PC-3 (cell line): ENCODE measurements around the gene KCTD16.

Experiments used
- EZH2 ChIP-seq: fragments of 300-600 bp; sonication (generic); IDR thresholded peaks from one replicate; pipeline ENCODE4 v1.6.1; 2017; ENCODE audit warnings: antibody characterized with exemption, mild to moderate bottlenecking, low read length; ENCODE audit not compliant: unreplicated experiment
- EZH2phosphoT487 ChIP-seq: fragments of 300-600 bp; sonication (generic); IDR thresholded peaks from 2 replicates; pipeline ENCODE4 v1.6.1; 2018; ENCODE audit warnings: mild to moderate bottlenecking, antibody characterized with exemption, low read length, borderline replicate concordance
- TF ChIP-seq, protein P1 (sequence below): fragments of 300-600 bp; sonication (generic); conservative IDR thresholded peaks from 2 replicates; pipeline ENCODE4 v1.5.1; 2017; ENCODE audit warnings: antibody characterized with exemption, low read depth, mild to moderate bottlenecking, low read length

DNA sequence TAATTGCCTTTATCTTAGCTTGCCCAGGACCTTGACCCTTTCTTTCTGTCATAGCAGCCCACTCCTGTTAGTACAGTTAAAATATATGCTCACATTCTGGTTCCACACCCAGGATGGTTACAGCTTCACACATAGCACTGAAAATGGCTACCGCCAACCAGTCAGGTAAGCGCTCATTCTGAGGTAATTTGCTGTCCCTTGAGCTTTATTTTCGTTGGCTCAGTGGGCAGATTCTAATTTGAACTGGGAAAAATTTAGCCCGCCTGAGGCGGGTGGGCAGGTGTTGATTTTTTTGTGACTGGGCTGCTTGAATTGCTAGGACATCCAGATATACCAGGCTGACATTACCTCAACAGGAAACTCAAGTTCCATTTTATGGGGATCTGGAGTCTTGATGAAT lies 137.5 kb downstream of the KCTD16 start:
- TF ChIP-seq, protein P1, sequence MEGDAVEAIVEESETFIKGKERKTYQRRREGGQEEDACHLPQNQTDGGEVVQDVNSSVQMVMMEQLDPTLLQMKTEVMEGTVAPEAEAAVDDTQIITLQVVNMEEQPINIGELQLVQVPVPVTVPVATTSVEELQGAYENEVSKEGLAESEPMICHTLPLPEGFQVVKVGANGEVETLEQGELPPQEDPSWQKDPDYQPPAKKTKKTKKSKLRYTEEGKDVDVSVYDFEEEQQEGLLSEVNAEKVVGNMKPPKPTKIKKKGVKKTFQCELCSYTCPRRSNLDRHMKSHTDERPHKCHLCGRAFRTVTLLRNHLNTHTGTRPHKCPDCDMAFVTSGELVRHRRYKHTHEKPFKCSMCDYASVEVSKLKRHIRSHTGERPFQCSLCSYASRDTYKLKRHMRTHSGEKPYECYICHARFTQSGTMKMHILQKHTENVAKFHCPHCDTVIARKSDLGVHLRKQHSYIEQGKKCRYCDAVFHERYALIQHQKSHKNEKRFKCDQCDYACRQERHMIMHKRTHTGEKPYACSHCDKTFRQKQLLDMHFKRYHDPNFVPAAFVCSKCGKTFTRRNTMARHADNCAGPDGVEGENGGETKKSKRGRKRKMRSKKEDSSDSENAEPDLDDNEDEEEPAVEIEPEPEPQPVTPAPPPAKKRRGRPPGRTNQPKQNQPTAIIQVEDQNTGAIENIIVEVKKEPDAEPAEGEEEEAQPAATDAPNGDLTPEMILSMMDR = no peak
- TF ChIP-seq EZH2 (no peak), EZH2phosphoT487 (no peak)
